ENCODE results near the gene C19orf85. TPM values are rescaled to one million over a fixed set of nuclear protein-coding genes. Genes with fewer than 3 reads are reported as not detected.

C19orf85 gene
- polyA plus RNA-seq, 1 of the 3 experiments (the other 2 are of a cell fraction), result not detected

- TF ChIP-seq SMC3 (IDR thresholded peaks at IDR 0.05; ENCODE audit: low read depth, low read length) (no peak), CTCF (IDR thresholded peaks at IDR 0.05) (no peak), GABPA (IDR thresholded peaks at IDR 0.05; ENCODE audit: low read depth) (no peak), SIN3A (IDR thresholded peaks at IDR 0.05; ENCODE audit: borderline replicate concordance, low read depth, low read length) (no peak), POLR2AphosphoS5 (IDR thresholded peaks at IDR 0.05; ENCODE audit: low read depth, low read length) (no peak), EZH2phosphoT487 (IDR thresholded peaks at IDR 0.05; ENCODE audit: borderline replicate concordance, low read depth) (no peak), USF1 (IDR thresholded peaks at IDR 0.05; ENCODE audit: borderline replicate concordance, low read depth) (no peak), USF2 (IDR thresholded peaks at IDR 0.05; ENCODE audit: borderline replicate concordance, low read depth, low read length) (no peak), FOSL2 (IDR thresholded peaks at IDR 0.05; ENCODE audit: borderline replicate concordance, low read depth) (no peak), TCF12 (IDR thresholded peaks at IDR 0.05) (no peak), PBX3 (IDR thresholded peaks at IDR 0.05) (no peak), REST (IDR thresholded peaks at IDR 0.05; ENCODE audit: low read depth, low read length) (no peak), ZBTB33 (IDR thresholded peaks at IDR 0.05; ENCODE audit: borderline replicate concordance, low read depth) (no peak), MAX (IDR thresholded peaks at IDR 0.05; ENCODE audit: low read depth) (no peak)
- POLR2A ChIA-PET, result interaction anchor here (0.7 to 2.3 kb wide), 5 partner anchors 9 to 116 kb away, joined by 3 to 15 read pairs (median 5); partner anchors contain the start of genes UBE2S and ZNF628
These were observed 21.0 kb upstream of the C19orf85 start for GRCh38 chr19:55485439-55486011.

More at GRCh38 chr19:55485439-55486011, 21.0 kb upstream of the C19orf85 start:
- CTCF ChIA-PET, result interaction anchor here (0.9 to 15.1 kb wide), 13 partner anchors 9 to 344 kb away, joined by 3 to 162 read pairs (median 5); partner anchors contain the start of gene ZNF628
- WGBS (ENCODE audit: low lambda C conversion rate), result 18% methylated on average over 8 of the region's 18 CpGs
- H3K27ac ChIP-seq (ENCODE audit: low read depth in 2 of 2, low read length in 1 of 2), result peak overlapping the region; percentile 95 to 97
- H3K9ac ChIP-seq, result peak overlapping the region; percentile 86
- DNase-seq, result no peak
- no peaks in the 10 kb centered on the region for H3K9me2 ChIP-seq
- H3K4me1 ChIP-seq (ENCODE audit: control insufficient read depth in 1 of 2, insufficient read depth in 2 of 2, low read depth in 1 of 2, low read length in 1 of 2), result peaks cover 30 to 44% of the 10 kb centered on the region in 2 experiments; a peak in 3 of 4 replicates
- H3F3A ChIP-seq (replicated peaks; ENCODE audit: insufficient read depth), result peaks cover 29% of the 10 kb centered on the region
- no peaks in the 10 kb centered on the region for H3K9me3 ChIP-seq
- no peak overlapping the region for H2AFZ ChIP-seq (ENCODE audit: low read depth)
- peak overlapping the region; percentile 69 to 80 for H3K4me3 ChIP-seq (ENCODE audit: low read depth in 2 of 2, low read length in 1 of 2)
- no peaks in the 10 kb centered on the region for H3K27me3 ChIP-seq (ENCODE audit: insufficient read depth)
- peak overlapping the region; percentile 91 for H3K4me2 ChIP-seq
- peaks cover 16% of the 10 kb centered on the region; the same call in 1 of the 2 replicates for H3K79me2 ChIP-seq (ENCODE audit: insufficient read depth)
- H4K20me1 ChIP-seq (ENCODE audit: insufficient read depth), result no peaks in the 10 kb centered on the region
- H3K36me3 ChIP-seq (replicated peaks in 1 of 2; ENCODE audit: control insufficient read depth in 1 of 2, insufficient read depth in 2 of 2, low read length in 1 of 2), result peaks cover 0 to 7% of the 10 kb centered on the region in 2 experiments

Data from SK-N-SH (cell line).